Endodermal cell (in vitro differentiated cells): ENCODE measurements around the gene OR4D1. TPM values are rescaled to one million over a fixed set of nuclear protein-coding genes. Genes with fewer than 3 reads are reported as not detected.

Source experiments
- DNase-seq: peaks from one replicate; pipeline ENCODE4 v3.0.0-alpha.2; 2017
- H3K27ac ChIP-seq: 2 replicates; pipeline ENCODE4 v1.5.1; 2013; ENCODE audit warnings: mild to moderate bottlenecking, low read depth, low read length, moderate library complexity
- H3K27me3 ChIP-seq: 2 replicates; pipeline ENCODE4 v1.6.1; 2013; ENCODE audit warnings: mild to moderate bottlenecking, low read length, moderate library complexity; ENCODE audit not compliant: insufficient read depth, control insufficient read depth, poor library complexity, severe bottlenecking
- H3K36me3 ChIP-seq: 2 replicates; pipeline ENCODE4 v1.7.0; 2013; ENCODE audit warnings: mild to moderate bottlenecking, low read length, moderate library complexity; ENCODE audit not compliant: control insufficient read depth, insufficient read depth
- H3K4me1 ChIP-seq: one replicate; pipeline ENCODE4 v1.7.0; 2013; ENCODE audit warnings: low read length; ENCODE audit not compliant: control insufficient read depth, insufficient read depth
- H3K4me3 ChIP-seq: 2 replicates; pipeline ENCODE4 v1.5.1; 2013; ENCODE audit warnings: mild to moderate bottlenecking, low read length, moderate library complexity
- H3K9ac ChIP-seq: 2 replicates; pipeline ENCODE4 v1.6.1; 2013; ENCODE audit warnings: mild to moderate bottlenecking, low read length, moderate library complexity; ENCODE audit not compliant: poor library complexity, severe bottlenecking; ENCODE audit errors: extremely low read depth
- H3K9me3 ChIP-seq: 2 replicates; pipeline ENCODE4 v1.6.1; 2013; ENCODE audit warnings: mild to moderate bottlenecking, low read length, moderate library complexity; ENCODE audit not compliant: control insufficient read depth
- H3K27ac Mint-ChIP-seq: 2 replicates; pipeline ENCODE4 v1.8.0; 2020; ENCODE audit warnings: mixed read lengths
- H3K27me3 Mint-ChIP-seq: 2 replicates; pipeline ENCODE4 v1.8.0; 2021; ENCODE audit warnings: mild to moderate bottlenecking, mixed read lengths; ENCODE audit not compliant: insufficient read depth
- H3K36me3 Mint-ChIP-seq: 2 replicates; pipeline ENCODE4 v1.8.0; 2020; ENCODE audit warnings: low read depth, mixed read lengths
- H3K4me1 Mint-ChIP-seq: 2 replicates; pipeline ENCODE4 v1.8.0; 2020; ENCODE audit warnings: mixed read lengths
- H3K4me3 Mint-ChIP-seq: 2 replicates; pipeline ENCODE4 v1.8.0; 2020; ENCODE audit warnings: mild to moderate bottlenecking, moderate library complexity, mixed read lengths
- H3K9me3 Mint-ChIP-seq: 2 replicates; pipeline ENCODE4 v1.8.0; 2020; ENCODE audit warnings: mild to moderate bottlenecking, mixed read lengths
- CTCF ChIP-seq: fragments of 200-600 bp; sonication (generic); conservative IDR thresholded peaks from 2 replicates; pipeline ENCODE4 v1.5.0; 2021; ENCODE audit warnings: antibody characterized with exemption, mild to moderate bottlenecking
- WGBS, 2 experiments: methylation state at CpG; one replicate each; pipeline versions ENCODE4 v1.1.5 to v1.1.7; 2013; ENCODE audit warnings: missing lambda C conversion rate in 2 of 2, mixed read lengths in 1 of 2; ENCODE audit not compliant: insufficient coverage in 1 of 2, insufficient read length in 1 of 2; 5-methylcytosine and 5-hydroxymethylcytosine counted together
- total RNA-seq, 2 donors: library from RNA; stranded (reverse); fragmentation: NEBNext Ultra II Directional in 1 of 2; extraction: Animal tissue kit (Norgen Biotek cat#: 25700) in 1 of 2; gene quantifications; 2 replicates in 1 of 2; 3 replicates in 1 of 2; pipeline ENCODE4 v1.2.1, GENCODE V29; 2021

Gene OR4D1
- total RNA-seq, 2 donors from 2014 or later, result 0.07 to 0.22 TPM

- H3K4me1 ChIP-seq, result no peaks in the 10 kb centered on the region
- no peak overlapping the region for H3K27ac ChIP-seq
- Mint-ChIP-seq H3K4me3 (no peak overlapping the region), H3K27me3 (peaks cover 74% of the 10 kb centered on the region), H3K36me3 (no peaks in the 10 kb centered on the region), H3K27ac (no peak overlapping the region), H3K4me1 (no peaks in the 10 kb centered on the region), H3K9me3 (peaks cover 1% of the 10 kb centered on the region)
- H3K9ac ChIP-seq, result no peak overlapping the region
- no peak for DNase-seq
- WGBS, 2 experiments, result 58 to 71% methylated on average over 6 of the region's 6 CpGs
- peaks cover 4% of the 10 kb centered on the region for H3K9me3 ChIP-seq
- no peak for TF ChIP-seq CTCF
- H3K27me3 ChIP-seq, result peaks cover 84% of the 10 kb centered on the region
- H3K4me3 ChIP-seq, result no peak overlapping the region
- H3K36me3 ChIP-seq, result no peaks in the 10 kb centered on the region
Observed at GRCh38 chr17:58150394-58150793, 2.2 kb downstream of the OR4D1 start.

GRCh38 chr17:58153046-58153445 lies 4.9 kb downstream of the OR4D1 start:
- no peaks in the 10 kb centered on the region for H3K9me3 Mint-ChIP-seq
- Histone ChIP-seq H3K4me1 (no peaks in the 10 kb centered on the region), H3K9ac (no peak overlapping the region), H3K27me3 (peaks cover 98% of the 10 kb centered on the region), H3K9me3 (no peaks in the 10 kb centered on the region), H3K36me3 (no peaks in the 10 kb centered on the region), H3K4me3 (no peak overlapping the region), H3K27ac (no peak overlapping the region)
- H3K27me3 Mint-ChIP-seq, result peaks cover 87% of the 10 kb centered on the region
- DNase-seq, result no peak
- no peak overlapping the region for H3K27ac Mint-ChIP-seq
- WGBS, 2 experiments, result 85 to 88% methylated on average over 2 of the region's 2 CpGs
- no peaks in the 10 kb centered on the region for H3K36me3 Mint-ChIP-seq
- TF ChIP-seq CTCF, result no peak
- H3K4me3 Mint-ChIP-seq, result no peak overlapping the region
- no peaks in the 10 kb centered on the region for H3K4me1 Mint-ChIP-seq

- H3K36me3 ChIP-seq, result no peaks in the 10 kb centered on the region
- H3K4me3 ChIP-seq, result no peak overlapping the region
- no peaks in the 10 kb centered on the region for H3K9me3 ChIP-seq
- H3K27ac Mint-ChIP-seq, result no peak overlapping the region
- H3K36me3 Mint-ChIP-seq, result no peaks in the 10 kb centered on the region
- H3K27me3 Mint-ChIP-seq, result peaks cover 86% of the 10 kb centered on the region
- H3K4me1 Mint-ChIP-seq, result no peaks in the 10 kb centered on the region
- H3K4me1 ChIP-seq, result no peaks in the 10 kb centered on the region
- peaks cover 98% of the 10 kb centered on the region for H3K27me3 ChIP-seq
- H3K27ac ChIP-seq, result no peak overlapping the region
- H3K4me3 Mint-ChIP-seq, result no peak overlapping the region
- no peak for DNase-seq
- no peak for TF ChIP-seq CTCF
- no peaks in the 10 kb centered on the region for H3K9me3 Mint-ChIP-seq
- no peak overlapping the region for H3K9ac ChIP-seq
Observed at GRCh38 chr17:58153671-58154070, 5.5 kb downstream of the OR4D1 start.
